ENCODE results near the gene LRBA.
"Not testable (repeated sequence)": the region's sequence is repeated elsewhere in the genome, so short reads cannot be mapped to it uniquely, and the experiment has no call there.

The LRBA gene, protein sequence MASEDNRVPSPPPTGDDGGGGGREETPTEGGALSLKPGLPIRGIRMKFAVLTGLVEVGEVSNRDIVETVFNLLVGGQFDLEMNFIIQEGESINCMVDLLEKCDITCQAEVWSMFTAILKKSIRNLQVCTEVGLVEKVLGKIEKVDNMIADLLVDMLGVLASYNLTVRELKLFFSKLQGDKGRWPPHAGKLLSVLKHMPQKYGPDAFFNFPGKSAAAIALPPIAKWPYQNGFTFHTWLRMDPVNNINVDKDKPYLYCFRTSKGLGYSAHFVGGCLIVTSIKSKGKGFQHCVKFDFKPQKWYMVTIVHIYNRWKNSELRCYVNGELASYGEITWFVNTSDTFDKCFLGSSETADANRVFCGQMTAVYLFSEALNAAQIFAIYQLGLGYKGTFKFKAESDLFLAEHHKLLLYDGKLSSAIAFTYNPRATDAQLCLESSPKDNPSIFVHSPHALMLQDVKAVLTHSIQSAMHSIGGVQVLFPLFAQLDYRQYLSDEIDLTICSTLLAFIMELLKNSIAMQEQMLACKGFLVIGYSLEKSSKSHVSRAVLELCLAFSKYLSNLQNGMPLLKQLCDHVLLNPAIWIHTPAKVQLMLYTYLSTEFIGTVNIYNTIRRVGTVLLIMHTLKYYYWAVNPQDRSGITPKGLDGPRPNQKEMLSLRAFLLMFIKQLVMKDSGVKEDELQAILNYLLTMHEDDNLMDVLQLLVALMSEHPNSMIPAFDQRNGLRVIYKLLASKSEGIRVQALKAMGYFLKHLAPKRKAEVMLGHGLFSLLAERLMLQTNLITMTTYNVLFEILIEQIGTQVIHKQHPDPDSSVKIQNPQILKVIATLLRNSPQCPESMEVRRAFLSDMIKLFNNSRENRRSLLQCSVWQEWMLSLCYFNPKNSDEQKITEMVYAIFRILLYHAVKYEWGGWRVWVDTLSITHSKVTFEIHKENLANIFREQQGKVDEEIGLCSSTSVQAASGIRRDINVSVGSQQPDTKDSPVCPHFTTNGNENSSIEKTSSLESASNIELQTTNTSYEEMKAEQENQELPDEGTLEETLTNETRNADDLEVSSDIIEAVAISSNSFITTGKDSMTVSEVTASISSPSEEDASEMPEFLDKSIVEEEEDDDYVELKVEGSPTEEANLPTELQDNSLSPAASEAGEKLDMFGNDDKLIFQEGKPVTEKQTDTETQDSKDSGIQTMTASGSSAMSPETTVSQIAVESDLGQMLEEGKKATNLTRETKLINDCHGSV (N-terminal part only)

DNA sequence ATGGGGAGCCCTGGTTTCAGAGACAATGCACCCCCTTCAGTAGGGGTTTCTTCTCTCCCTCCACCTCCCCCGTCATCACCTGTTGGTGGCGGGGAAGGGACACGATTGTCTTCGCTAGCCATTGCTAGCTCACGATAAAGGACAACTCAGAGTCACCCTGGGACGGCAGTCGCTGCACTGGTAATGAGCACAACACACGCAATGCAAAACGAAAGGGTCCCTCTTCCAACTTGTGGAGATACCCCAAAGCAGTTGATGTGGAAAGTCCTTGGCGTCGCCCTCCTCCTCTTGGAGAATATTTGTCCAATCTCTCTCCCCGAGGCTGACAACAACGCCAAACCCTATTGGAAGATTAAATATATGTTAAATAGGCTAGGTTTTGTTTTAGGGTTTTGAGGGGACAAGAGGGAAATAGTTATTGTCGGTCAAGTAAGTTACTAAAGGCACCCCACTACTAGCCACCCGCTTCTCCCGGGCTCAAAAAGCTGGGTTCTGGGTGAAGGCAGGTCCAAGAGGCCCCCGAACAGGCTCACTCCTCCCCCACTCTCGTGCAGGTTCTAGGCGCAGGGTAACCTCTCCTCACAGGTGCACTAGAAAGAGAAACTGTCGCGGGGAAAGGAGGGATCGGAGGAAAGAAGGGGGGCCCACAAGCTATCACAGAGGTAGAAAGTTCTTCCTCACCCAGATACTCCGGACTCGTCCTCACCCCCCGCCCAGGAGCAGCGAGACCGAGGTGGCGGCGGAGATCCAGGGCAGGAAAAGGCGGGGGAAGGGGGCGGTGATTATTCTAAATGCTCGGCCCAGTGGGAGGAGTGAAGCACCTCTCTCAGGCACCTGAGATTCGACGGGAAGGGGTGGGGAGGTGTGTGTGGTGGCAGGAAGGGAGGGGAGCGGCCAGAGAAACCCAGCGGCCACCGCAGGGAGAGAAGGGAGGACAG lies at the start of gene LRBA:
TSS of gene LRBA (minus strand) at position 764 of the 938 bp plus-strand sequence. CDS start at position 122, 642 bp downstream.
- peak; percentile 24 for DNase-seq

DNA sequence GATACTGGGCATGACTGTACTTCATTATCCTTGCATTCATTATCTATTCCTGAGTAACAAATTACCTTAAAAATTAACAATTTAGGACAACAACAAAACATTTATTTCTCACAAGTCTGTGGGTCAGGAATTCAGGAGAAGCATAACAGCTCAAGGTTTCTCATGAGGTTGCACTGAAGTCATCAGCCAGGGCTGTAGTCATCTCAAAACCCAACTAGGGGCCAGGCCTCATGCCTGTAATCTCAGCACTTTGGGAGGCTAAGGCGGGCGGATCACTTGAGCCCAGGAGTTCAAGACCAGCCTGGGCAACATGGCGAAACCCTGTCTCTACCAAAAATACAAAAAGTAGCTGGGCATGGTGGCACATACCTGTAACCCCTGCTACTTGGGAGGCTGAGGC lies 48.1 kb upstream of the LRBA start:
- DNase-seq = not testable (repeated sequence)

DNA sequence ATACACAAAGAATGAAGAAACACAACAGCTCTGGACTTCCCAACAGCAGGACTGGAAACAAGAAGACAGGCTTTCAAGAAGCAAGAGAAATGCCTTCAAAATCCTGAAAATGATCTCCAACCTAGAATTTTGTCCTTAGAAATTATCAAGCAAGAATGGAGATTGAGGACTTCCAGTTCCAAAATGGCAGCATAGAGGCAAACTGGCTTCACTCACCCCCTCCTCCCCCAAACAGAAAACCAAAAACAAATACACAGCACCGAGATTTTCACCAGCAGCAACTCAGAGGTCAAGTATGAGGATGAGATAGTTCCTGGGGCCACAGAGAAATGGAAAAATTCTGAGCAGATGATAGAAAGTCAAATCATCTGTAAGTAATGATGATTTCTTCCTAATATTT lies 40.5 kb upstream of the LRBA start:
- no peak for DNase-seq

DNA sequence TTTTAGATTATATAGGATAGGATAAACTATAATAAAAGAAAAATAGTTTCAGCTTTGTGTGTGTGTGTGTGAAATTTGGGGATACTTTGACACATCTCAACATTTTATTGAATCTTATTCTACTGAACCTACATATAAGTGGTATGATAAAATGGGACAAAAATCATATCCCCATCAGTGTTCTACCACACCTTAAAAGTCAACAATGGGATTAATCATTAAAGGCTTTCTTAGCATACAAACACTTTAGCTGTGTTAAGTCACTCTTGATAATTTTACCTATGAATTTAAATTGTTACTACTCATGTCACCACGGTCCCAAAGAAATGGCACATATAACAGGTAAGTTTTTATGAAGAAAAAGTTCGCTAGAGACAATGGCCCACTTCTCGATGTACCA lies 37.7 kb upstream of the LRBA start:
- no peak for DNase-seq

DNA sequence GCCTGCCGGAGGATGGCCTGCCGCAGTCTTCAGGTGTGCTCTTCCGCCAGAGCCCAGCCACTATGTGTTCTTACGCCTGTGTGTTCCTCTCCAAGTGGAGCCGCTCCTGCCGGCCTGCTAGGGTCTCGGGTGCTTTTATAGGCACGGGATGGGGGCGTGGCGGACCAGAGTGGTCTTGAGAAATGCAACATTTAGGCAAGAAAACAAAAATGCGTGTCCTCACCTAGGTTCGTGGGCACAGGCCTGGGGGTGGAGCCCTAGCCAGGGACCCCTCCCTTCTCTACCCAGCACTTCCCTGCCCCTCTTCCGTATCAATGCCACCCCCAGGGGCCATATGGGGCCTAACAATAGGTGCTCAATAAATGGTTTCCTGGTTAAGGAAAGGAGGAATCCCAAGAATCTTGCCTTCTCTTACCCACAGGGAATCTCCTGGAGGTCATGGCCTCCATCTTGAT lies 34.4 kb upstream of the LRBA start:
- no peak for DNase-seq

DNA sequence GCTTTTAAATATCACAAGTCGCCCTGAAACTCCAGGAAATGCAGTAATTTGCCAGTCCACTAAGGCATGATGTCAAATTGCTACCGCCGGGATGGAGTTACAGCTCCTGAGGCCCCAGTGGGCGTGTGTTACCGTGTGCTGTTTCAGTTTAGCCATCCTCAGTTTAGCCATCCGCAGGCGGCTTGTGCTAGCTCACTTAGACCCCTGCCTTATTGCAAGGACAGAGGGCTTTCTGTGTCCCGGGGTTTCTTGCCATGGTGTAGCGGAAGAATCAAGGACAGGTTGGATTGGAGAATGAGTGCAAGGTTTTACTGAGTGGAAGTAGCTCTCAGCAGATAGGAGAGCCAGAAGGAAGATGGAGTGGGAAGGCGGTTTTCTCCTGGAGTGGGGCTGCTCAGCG lies 33.8 kb upstream of the LRBA start:
- no peak for DNase-seq

DNA sequence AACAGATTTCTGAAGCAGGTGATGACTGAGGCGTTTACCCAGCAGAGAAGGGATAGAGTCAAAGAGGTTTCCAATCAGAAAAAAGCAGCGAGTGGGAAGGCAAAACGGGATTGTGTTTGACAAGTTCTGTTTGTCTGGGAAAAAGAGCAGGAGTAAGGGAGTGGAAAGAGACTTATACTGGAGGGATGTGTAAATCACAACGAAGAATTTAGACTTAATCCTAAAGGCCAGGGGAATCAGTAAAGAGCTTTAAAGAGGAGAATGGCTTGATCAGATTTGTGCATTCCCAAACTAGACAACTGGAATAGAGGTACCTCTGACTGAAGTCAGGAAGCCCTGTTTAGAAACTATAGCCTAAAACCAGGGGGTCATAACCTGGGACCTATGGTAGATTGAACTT lies 31.5 kb upstream of the LRBA start:
- no peak for DNase-seq

DNA sequence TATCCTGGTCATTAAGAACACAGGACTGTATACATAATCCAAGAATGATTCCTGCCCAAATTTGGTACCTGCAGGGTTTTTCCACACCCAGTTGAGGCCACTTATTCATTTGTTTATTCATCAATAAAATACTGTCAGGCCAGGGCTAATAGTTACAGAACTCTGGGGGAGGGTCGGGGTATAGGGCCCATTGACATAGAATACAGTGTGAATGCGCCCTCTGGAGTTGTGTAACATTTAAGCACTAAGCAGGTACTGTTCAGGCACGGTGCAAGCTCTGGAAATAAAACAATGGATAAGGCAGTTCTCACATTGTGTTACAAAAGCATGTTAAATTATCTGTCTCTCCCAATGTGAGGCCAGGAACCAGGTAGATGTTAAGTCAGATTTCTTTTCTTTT lies 30.8 kb upstream of the LRBA start:
- DNase-seq = no peak

DNA sequence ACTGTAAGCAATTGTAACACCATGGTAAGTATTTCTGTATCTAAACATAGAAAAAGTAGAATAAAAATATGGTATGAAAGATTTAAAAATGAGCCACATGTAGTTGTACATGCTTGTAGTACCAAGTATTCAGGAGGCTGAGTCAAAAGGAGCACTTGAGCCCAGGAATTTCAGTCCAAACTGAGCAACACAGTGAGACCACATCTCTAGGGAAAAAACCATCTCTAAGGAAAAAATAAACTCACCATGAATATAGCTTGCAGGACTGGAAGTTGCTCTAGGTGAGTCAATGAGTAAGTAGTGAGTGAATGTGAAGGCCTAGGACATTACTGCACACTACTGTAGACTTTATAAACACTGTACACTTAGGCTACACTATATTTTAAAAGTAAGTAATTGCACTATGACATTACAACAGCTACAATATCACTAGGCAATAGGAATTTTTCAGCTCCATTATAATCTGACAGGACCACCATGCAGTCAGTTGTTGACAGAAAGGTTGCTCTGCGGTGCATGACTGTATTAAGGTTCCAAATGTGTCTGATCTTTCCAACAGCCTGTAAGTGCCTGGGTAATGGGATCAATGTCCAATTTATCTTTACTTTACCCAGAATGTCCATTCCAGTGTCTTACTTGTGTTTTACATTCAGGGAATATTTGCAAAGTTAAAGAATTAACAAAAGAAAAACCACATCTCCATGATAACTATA lies 28.9 kb upstream of the LRBA start:
- no peak for DNase-seq

DNA sequence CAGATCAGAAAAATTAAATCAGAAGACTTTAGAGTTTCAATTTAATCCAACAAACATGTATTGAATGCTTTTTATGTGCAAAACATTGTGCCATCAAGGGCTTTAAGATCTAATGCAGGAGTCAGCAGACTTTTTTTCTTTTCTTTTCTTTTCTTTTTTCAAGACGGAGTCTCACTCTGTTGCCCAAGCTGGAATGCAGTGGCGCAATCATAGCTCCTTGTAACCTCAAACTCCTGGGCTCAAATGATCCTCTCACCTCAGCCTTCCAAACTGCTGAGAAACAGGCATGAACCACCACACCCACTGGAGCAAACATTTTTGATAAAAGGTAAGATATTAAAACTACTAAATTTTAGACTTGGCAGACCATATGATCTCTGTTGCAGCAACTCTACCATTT lies 24.6 kb upstream of the LRBA start:
- no peak for DNase-seq

DNA sequence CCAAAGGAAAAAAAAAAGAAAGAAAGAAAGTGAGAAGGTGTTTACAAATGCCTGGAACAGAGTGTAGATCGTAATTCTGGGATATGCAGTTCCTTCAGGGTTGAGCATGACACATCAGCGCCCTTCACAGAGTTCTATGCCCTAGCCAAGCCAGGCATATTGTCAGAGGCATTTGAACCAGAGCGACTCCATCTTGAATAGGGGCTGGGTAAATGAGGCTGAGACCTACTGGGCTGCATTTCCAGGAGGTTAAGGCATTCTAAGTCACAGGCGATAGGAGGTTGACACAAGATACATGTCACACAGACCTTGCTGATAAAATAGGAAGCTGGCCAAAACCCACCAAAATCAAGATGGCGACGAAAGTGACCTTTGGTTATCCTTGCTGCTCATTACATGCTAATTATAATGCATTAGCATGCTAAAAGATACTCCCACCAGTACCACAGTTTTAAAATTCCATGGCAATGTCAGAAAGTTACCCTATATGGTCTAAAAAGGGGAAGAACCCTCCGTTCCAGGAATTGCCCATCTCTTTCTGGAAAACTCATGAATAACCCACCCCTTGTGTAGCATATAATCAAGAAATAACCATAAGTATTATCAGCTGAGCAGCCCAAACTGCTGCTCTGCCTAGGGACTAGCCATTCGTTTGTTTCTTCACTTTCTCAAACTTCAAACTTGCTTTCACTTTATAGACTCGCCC lies 23.5 kb upstream of the LRBA start:
- no peak for DNase-seq

DNA sequence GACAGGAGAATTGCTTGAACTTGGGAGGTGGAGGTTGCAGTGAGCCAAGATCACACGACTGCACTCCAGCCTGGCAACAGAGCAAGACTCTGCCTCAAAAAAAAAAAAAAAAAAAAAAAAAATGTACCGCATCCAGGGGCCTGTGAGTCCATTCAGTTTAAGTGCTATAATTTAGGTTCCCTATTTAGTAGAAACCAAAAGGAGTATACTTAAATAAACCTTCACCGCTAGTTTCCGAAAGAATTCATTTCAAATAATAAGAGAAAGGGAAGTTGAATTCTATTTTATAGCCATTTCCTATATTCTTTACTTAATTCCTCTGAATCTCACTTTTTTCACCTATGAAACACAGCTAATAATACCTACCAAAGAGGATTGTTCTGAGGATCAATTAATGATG lies 20.8 kb upstream of the LRBA start:
- no peak for DNase-seq

DNA sequence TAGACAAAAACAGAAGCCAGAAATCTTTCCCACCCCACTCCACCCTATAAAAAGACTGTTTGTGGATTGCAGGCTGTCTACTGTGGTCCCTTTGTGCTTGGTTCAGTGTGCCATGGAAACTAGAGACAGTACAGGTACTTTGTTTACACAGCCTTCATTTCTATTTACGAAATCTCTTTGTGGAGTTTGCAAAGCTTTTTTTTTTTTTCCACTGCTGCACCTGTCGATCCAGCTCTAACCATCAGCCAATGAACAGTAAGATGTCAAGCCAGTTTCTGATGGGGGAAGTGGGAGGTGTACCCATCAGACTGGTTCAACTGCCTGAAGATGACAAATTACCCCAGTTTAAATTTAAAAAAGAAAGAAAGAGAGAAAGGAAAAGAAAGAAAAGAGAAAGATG lies 20.2 kb upstream of the LRBA start:
- DNase-seq = no peak

DNA sequence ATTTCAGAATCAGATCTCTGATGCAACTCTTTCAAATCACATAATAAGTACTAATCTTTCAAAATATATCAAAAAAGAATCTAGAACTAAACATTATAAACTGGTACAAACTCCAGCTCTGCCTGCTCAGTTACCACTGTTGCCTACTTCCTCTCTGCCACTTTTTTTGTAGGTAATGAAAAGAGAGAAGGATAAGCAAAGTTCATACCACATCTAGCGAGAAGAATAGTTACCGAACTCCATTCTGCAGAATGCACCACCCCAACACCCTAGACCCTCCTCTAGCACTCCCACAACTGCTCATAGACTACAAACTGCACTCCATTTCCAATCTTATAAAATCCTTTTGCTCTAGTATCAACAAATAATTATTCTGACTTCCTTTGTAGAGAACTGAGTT lies 19.7 kb upstream of the LRBA start:
- DNase-seq = no peak

DNA sequence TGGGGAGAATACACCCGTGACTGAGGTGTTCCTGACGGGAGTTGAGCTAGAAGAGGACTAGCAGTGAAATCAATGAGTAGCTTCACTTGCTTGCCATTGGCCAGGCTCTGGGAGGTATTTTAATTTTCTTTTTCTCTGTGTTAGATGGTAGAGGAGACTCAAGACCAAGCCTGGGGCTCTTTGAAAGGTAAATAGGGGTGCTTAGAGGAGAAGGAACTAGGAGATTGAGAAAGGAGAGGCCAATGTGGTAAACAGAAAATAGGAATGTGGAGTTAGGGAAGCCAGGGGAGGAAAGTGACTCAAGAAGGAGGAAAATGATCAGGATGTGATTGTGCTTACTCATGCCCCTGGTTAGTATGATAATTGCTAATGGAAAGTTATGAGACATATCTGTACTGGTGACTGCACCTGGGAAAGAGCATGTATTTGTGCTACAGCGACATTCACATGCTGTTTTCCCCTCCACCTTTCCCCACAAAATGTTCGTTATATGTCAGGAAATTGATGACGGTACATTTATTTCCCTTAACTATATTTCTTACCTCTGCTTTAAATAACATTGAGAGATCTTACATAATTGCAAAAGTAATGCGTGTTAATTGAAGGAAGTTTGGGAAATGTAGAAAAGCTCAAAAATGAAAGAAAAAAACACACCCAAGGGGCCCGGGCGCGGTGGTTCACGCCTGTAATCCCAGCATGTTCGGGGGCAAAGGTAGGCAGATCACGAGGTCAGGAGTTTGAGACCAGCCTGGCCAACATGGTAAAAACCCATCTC lies 16.9 kb upstream of the LRBA start:
- no peak for DNase-seq

DNA sequence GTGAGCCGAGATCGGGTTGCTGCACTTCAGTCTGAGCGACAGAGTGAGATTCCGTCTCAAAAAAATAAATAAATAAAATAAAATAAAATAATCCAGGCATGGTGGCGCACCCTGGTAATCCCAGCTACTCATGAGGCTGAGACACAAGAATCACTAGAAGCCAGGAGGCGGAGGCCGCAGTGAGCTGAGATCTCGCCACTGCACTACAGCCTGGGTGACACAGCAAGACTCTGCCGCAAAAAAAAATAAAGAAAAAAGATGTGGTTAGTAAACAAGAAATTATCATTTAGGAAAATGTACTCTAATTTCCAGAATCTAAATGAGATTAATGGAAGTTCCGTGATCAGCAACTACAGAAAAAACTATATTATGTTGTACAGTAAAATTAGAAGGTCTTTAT lies 14.5 kb upstream of the LRBA start:
- no peak for DNase-seq

DNA sequence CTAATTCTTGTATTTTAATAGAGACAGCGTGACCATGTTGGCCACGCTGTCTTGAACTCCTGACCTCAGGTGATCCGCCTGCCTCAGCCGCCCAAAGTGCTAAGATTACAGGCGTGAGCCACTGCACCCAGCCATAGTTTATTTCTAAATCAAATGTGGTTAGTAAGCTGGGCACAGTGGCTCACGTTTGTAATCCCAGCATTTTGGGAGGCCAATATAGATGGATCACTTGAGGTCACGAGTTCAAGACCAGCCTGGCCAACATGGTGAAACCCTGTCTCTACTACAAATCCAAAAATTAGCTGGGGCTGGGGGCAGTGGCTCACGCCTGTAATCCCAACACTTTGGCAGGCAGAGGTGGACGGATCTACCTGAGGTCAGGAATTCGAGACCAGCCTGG lies 13.9 kb upstream of the LRBA start:
- not testable (repeated sequence) for DNase-seq

DNA sequence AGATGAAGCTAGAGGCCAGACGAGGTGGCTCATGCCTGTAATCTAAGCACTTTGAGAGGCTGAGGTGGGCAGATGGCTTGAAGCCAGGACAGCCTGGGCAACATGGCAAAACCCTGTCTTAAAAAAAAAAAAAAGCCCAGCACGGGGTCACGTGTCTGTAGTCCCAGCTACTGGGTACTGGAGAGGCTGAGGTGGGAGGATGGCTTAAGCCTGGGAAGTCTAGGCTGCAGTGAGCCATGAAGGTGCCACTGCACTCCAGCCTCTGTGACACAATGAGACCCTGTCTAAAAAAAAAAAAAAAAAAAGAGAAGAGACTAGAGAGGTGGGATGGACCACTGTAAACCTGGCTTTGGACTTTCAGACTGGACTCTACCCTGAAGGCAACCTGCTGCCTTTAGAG lies 10.7 kb upstream of the LRBA start:
- no peak for DNase-seq

DNA sequence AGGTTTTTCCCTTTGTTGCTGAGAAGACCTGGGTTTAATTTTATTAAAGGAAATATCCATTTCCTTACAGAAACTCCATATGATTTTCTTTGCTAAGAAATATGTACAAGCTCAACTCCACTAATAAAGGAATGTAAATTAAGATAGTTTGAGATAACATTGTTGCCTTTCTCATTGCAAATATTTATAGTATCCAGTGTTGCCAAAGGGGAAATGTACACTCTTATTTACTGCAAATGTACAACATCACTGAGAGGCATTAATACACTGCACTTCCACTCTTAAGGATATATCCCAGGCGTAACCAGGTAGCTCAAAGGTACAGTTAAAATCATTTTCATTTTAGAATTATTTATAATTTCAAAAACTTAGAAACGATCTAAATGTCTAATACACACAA lies 7.5 kb upstream of the LRBA start:
- no peak for DNase-seq
